Fibroblast of skin of scalp (primary cell): ENCODE results near the gene TUFT1.
A peak's percentile ranks its signal among the peaks of the same experiment; 100 is the strongest.
"Not testable (repeated sequence)": the region's sequence is repeated elsewhere in the genome, so short reads cannot be mapped to it uniquely, and the experiment has no call there.

Experiments used
- DNase-seq: peaks from one replicate; pipeline ENCODE4 v3.0.0-alpha.2; 2013

Gene TUFT1

GRCh38 chr1:151618470-151618869, 78.4 kb downstream of the TUFT1 start:
- no peak for DNase-seq

GRCh38 chr1:151618996-151619395, 78.9 kb downstream of the TUFT1 start:
- DNase-seq, result not testable (repeated sequence)

- peak; percentile 43 for DNase-seq
Measured at GRCh38 chr1:151619489-151620093, 79.5 kb downstream of the TUFT1 start.

GRCh38 chr1:151620286-151620685, 80.2 kb downstream of the TUFT1 start:
- DNase-seq, result no peak

GRCh38 chr1:151621351-151621750, 81.2 kb downstream of the TUFT1 start:
- DNase-seq, result no peak

GRCh38 chr1:151624783-151625182, 84.7 kb downstream of the TUFT1 start:
- DNase-seq, result no peak

GRCh38 chr1:151626740-151627334, 86.7 kb downstream of the TUFT1 start:
- no peak for DNase-seq

GRCh38 chr1:151629278-151629677, 89.2 kb downstream of the TUFT1 start:
- no peak for DNase-seq
